ENCODE data around the gene PUM2.

- no peak for TF ChIP-seq CTCF (IDR thresholded peaks at IDR 0.05)
- TF ChIP-seq POLR2AphosphoS5 (IDR thresholded peaks at IDR 0.05) = no peak
- TF ChIP-seq POLR2A (IDR thresholded peaks at IDR 0.05) = no peak
Measured at GRCh38 chr2:20330192-20330591, 20.5 kb downstream of the PUM2 start.
